ENCODE data around the gene POLK. TPM values are rescaled to one million over a fixed set of nuclear protein-coding genes. Genes with fewer than 3 reads are reported as not detected.
"Not testable (repeated sequence)": the region's sequence is repeated elsewhere in the genome, so short reads cannot be mapped to it uniquely, and the experiment has no call there.

POLK gene
- total and polyA plus RNA-seq, 2 of the 8 experiments (the other 6 are each of a cell fraction or from before 2014, with no cell fraction given): 2.0 to 9.0 TPM

GRCh38 chr5:75565991-75566709, 54.5 kb downstream of the POLK start:
- FAIRE-seq; H3K4me3 ChIP-seq (ENCODE audit: extremely low read depth in 1 of 4, insufficient read depth in 2 of 4, low read depth in 3 of 4, low read length in 4 of 4); H2BK20ac ChIP-seq (ENCODE audit: low read length); H2BK120ac ChIP-seq (replicated peaks; ENCODE audit: low read depth, low read length); H3K9me3 ChIP-seq (ENCODE audit: insufficient read depth in 2 of 2, low read depth in 1 of 2, low read length in 1 of 2); H3K4ac ChIP-seq (replicated peaks; ENCODE audit: insufficient read length, low read depth, low read length); H3K23me2 ChIP-seq (ENCODE audit: low read depth, low read length); H3K23ac ChIP-seq (ENCODE audit: insufficient read length); POLR2A ChIA-PET (ENCODE audit: partially characterized antibody); H2BK12ac ChIP-seq (ENCODE audit: low read depth, low read length); H3K9ac ChIP-seq (replicated peaks in 1 of 4; ENCODE audit: extremely low read depth in 1 of 4, low read depth in 3 of 4, low read length in 3 of 4); H3K4me1 ChIP-seq (replicated peaks in 1 of 4; ENCODE audit: control insufficient read depth in 3 of 4, insufficient read depth in 4 of 4, low read length in 3 of 4); H2AFZ ChIP-seq (ENCODE audit: low read length); H3K27me3 ChIP-seq (replicated peaks in 1 of 4; ENCODE audit: control insufficient read depth in 3 of 4, extremely low read depth in 1 of 4, insufficient read depth in 3 of 4, low read length in 3 of 4); H3K56ac ChIP-seq (replicated peaks; ENCODE audit: insufficient read length, low read depth, low read length); H2BK15ac ChIP-seq (ENCODE audit: low read length); H4K20me1 ChIP-seq (replicated peaks in 1 of 2; ENCODE audit: control insufficient read depth in 1 of 2, insufficient read depth in 2 of 2, low read length in 2 of 2); H3K79me2 ChIP-seq (ENCODE audit: control insufficient read depth in 1 of 2, insufficient read depth in 2 of 2, low read length in 2 of 2); CTCF ChIA-PET (ENCODE audit: partially characterized antibody); H4K8ac ChIP-seq (ENCODE audit: extremely low read depth, insufficient read depth, low read length); H3K4me2 ChIP-seq (ENCODE audit: insufficient read depth in 1 of 2, low read depth in 2 of 2, low read length in 2 of 2); H3K79me1 ChIP-seq (ENCODE audit: low read depth, low read length); H3K27ac ChIP-seq (ENCODE audit: low read depth, low read length); H3K36me3 ChIP-seq (ENCODE audit: control insufficient read depth in 2 of 4, insufficient read depth in 4 of 4, low read length in 3 of 4); H3K14ac ChIP-seq (ENCODE audit: insufficient read length); H4K5ac ChIP-seq (ENCODE audit: insufficient read length, low read depth, low read length); H3K18ac ChIP-seq (ENCODE audit: extremely low read depth, low read length); H2BK5ac ChIP-seq (ENCODE audit: low read depth, low read length); H4K91ac ChIP-seq (replicated peaks; ENCODE audit: insufficient read length, low read length); DNase-seq (ENCODE audit: low read depth in 1 of 2, low spot score in 2 of 2): not testable (repeated sequence)
- peak overlapping the region; percentile 65; the same call in 1 of the 2 replicates for H2AK5ac ChIP-seq (ENCODE audit: low read depth, low read length)
- 93% methylated on average over 15 of the region's 15 CpGs; no CpG with 5 or more reads in 1 of the 2 experiments for WGBS, 2 experiments (ENCODE audit: extremely low coverage in 1 of 2, insufficient coverage in 1 of 2, insufficient read length in 1 of 2, insufficient replicate concordance in 2 of 2, low coverage in 1 of 2, low lambda C conversion rate in 2 of 2, missing lambda C conversion rate in 1 of 2)
